Transverse colon (tissue), 4 donors: ENCODE results near the gene ZBTB16. TPM values are rescaled to one million over a fixed set of nuclear protein-coding genes. Genes with fewer than 3 reads are reported as not detected.
"Not testable (repeated sequence)": the region's sequence is repeated elsewhere in the genome, so short reads cannot be mapped to it uniquely, and the experiment has no call there.

ENCODE experiments used
- DNase-seq: peaks from one replicate; pipeline ENCODE4 v3.0.0-alpha.2; 2019
- H3K27ac ChIP-seq, 4 donors: fragments of 200-600 bp; sonication (generic); 2 replicates each; pipeline ENCODE4 v1.5.1; 2016 to 2018; ENCODE audit warnings: inconsistent platforms in 4 of 4
- H3K27me3 ChIP-seq: fragments of 200-600 bp; sonication (generic); 2 replicates; pipeline ENCODE4 v1.5.1; 2017; ENCODE audit warnings: inconsistent platforms
- H3K36me3 ChIP-seq, 4 donors: fragments of 200-600 bp; sonication (generic); 2 replicates each; pipeline ENCODE4 v1.5.1; 2017 to 2019; ENCODE audit warnings: inconsistent platforms in 4 of 4
- H3K4me1 ChIP-seq, 4 donors: fragments of 200-600 bp; sonication (generic); 2 replicates each; pipeline ENCODE4 v1.5.1; 2017 to 2020; ENCODE audit warnings: inconsistent platforms in 4 of 4
- H3K4me3 ChIP-seq, 4 donors: fragments of 200-600 bp; sonication (generic); 1 replicate in 1 of 4; 2 replicates in 3 of 4; pipeline versions ENCODE4 v1.5.1 to v1.6.1; 2017 to 2019; ENCODE audit warnings: inconsistent platforms in 4 of 4
- H3K9me3 ChIP-seq, 2 donors: fragments of 200-600 bp; sonication (generic); 2 replicates each; pipeline ENCODE4 v1.5.1; 2017 to 2019; ENCODE audit warnings: inconsistent platforms in 2 of 2
- CTCF ChIP-seq, 5 experiments: fragments of 200-600 bp in 3 of 5; fragments of 450-650 bp in 2 of 5; sonication (generic) in 3 of 5; IDR thresholded peaks; 1 replicate in 2 of 5; 2 replicates in 3 of 5; pipeline ENCODE4 v1.5.1; 2016 to 2017; ENCODE audit warnings: antibody characterized with exemption in 5 of 5, inconsistent platforms in 3 of 5, mild to moderate bottlenecking in 2 of 5, moderate library complexity in 1 of 5
- EP300 ChIP-seq: sonication (generic); formaldehyde crosslinking; IDR thresholded peaks from one replicate; pipeline ENCODE4 v1.6.1; 2017; ENCODE audit warnings: antibody characterized with exemption, low read depth
- POLR2A ChIP-seq: fragments of 450-650 bp; IDR thresholded peaks from one replicate; pipeline ENCODE4 v1.6.1; 2016; ENCODE audit warnings: antibody characterized with exemption, mild to moderate bottlenecking, moderate library complexity
- POLR2AphosphoS5 ChIP-seq, 3 donors: sonication (generic); formaldehyde crosslinking; IDR thresholded peaks; one replicate each; pipeline ENCODE4 v1.6.1; 2016; ENCODE audit warnings: antibody characterized with exemption in 3 of 3
- WGBS, 2 donors: methylation state at CpG; one replicate each; pipeline ENCODE4 v1.1.5; 2018; ENCODE audit warnings: low coverage in 1 of 2; 5-methylcytosine and 5-hydroxymethylcytosine counted together
- in situ Hi-C, 4 donors: fragments of 200-750 bp; cut with MboI; loops; one replicate each; pipeline versions ENCODE4 v1.15.0 to v1.15.1; 2017; ENCODE audit warnings: low sequenced_read_pairs in 3 of 4, low pct_ligation_motif_present in 1 of 4, low pct_unique_long_range_greater_than_20kb in 1 of 4
- intact Hi-C: fragments of 100-400 bp; cut with DNase I; formaldehyde crosslinking; loops from one replicate; pipeline ENCODE4 v1.15.1; 2023; ENCODE audit warnings: low total_unique reads
- total RNA-seq, 4 donors: library from RNA; depleted of rRNA; stranded (reverse); fragments of >200 nt; gene quantifications; one replicate each; pipeline ENCODE4 v1.1.0, GENCODE V29; 2016

The ZBTB16 gene
- total RNA-seq, 4 donors from 2014 or later = 108 to 271 (median 155) TPM

- in situ Hi-C loops (loop anchor here in 2 of 4 donors (25.0 kb wide), 2 partner anchors 138 to 213 kb away; no protein-coding TSS in a partner anchor), intact Hi-C loops (no loop called here)
- Histone ChIP-seq H3K27me3 (no peaks in the 10 kb centered on the region), H3K4me1 (peaks cover 7 to 22% (median 9%) of the 10 kb centered on the region in 4 donors), H3K9me3 (no peaks in the 10 kb centered on the region), H3K36me3 (no peaks in the 10 kb centered on the region), H3K27ac (no peak overlapping the region), H3K4me3 (no peak overlapping the region)
- no peak for DNase-seq
- WGBS, 2 donors = 20 to 64% methylated on average over 1 to 2 of the region's 2 CpGs
- TF ChIP-seq POLR2AphosphoS5 (IDR thresholded peaks at IDR 0.05) (no peak), EP300 (no peak), CTCF (IDR thresholded peaks at IDR 0.05) (no peak), POLR2A (no peak)
These were observed 10.5 kb upstream of the ZBTB16 start for GRCh38 chr11:114049050-114049449.

DNA sequence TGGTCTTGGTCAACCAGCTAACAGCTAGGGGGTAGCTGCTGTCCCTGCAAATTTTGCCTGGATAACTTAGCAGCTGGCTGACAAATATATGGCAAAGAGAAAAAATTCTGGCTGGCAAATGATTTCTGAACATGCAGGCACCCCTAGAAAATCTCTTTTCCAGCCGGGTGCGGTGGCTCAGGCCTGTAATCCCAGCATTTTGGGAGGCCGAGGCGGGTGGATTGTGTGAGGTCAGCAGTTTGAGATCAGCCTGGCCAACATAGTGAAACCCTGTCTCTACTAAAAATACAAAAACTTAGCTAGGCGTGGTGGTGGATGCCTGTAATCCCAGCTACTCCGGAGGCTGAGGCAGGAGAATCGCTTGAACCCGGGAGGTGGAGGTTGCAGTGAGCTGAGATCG lies 9.7 kb upstream of the ZBTB16 start:
- in situ Hi-C loops (loop anchor here in 2 of 4 donors (25.0 kb wide), 2 partner anchors 138 to 213 kb away; no protein-coding TSS in a partner anchor), intact Hi-C loops (loop anchor here (2.0 kb wide), 1 partner anchor 111 kb away; no protein-coding TSS in a partner anchor)
- not testable (repeated sequence) for H3K27me3 ChIP-seq, H3K36me3 ChIP-seq, DNase-seq, H3K9me3 ChIP-seq, H3K4me3 ChIP-seq
- H3K27ac ChIP-seq = peak overlapping the region in 3 of 4 donors; percentile 25 to 70 (median 53)
- WGBS, 2 donors = 93 to 100% methylated on average over 4 to 9 of the region's 9 CpGs
- H3K4me1 ChIP-seq = peaks cover 3 to 15% (median 4%) of the 10 kb centered on the region in 4 donors

GRCh38 chr11:114050258-114050927 lies 9.1 kb upstream of the ZBTB16 start:
- TF ChIP-seq POLR2AphosphoS5 (IDR thresholded peaks at IDR 0.05) = peak; percentile 75 to 87 (median 76)
- no peak for TF ChIP-seq CTCF (IDR thresholded peaks at IDR 0.05)
- peak; percentile 98 for TF ChIP-seq EP300
- no peak for TF ChIP-seq POLR2A
- in situ Hi-C loops = no loop called here
- Histone ChIP-seq H3K4me1 (peaks cover 0 to 12% (median 3%) of the 10 kb centered on the region in 4 donors), H3K27ac (peak overlapping the region in 3 of 4 donors; percentile 25 to 70 (median 53)), H3K9me3 (no peaks in the 10 kb centered on the region), H3K4me3 (no peak overlapping the region), H3K36me3 (no peaks in the 10 kb centered on the region), H3K27me3 (no peaks in the 10 kb centered on the region)
- intact Hi-C loops = loop anchor here (2.0 kb wide), 1 partner anchor 110 kb away; no protein-coding TSS in a partner anchor
- DNase-seq = no peak
- 73 to 76% methylated on average over 3 to 15 of the region's 15 CpGs for WGBS, 2 donors

GRCh38 chr11:114051558-114051957 lies 8.0 kb upstream of the ZBTB16 start:
- no peak for DNase-seq
- Histone ChIP-seq H3K4me3 (no peak overlapping the region), H3K4me1 (peaks cover 0 to 12% (median 3%) of the 10 kb centered on the region in 4 donors), H3K27ac (peak overlapping the region in 2 of 4 donors; percentile 50 to 70), H3K36me3 (no peaks in the 10 kb centered on the region), H3K27me3 (no peaks in the 10 kb centered on the region), H3K9me3 (no peaks in the 10 kb centered on the region)
- in situ Hi-C loops (no loop called here), intact Hi-C loops (loop anchor here (2.0 kb wide), 1 partner anchor 109 kb away; no protein-coding TSS in a partner anchor)
- TF ChIP-seq POLR2A (no peak), EP300 (no peak), POLR2AphosphoS5 (IDR thresholded peaks at IDR 0.05) (no peak), CTCF (IDR thresholded peaks at IDR 0.05) (no peak)
- 75 to 86% methylated on average over 4 of the region's 4 CpGs for WGBS, 2 donors
